GM13977 (cell line): ENCODE results near the gene TK2.
"Not testable (repeated sequence)": the region's sequence is repeated elsewhere in the genome, so short reads cannot be mapped to it uniquely, and the experiment has no call there.

Experiments
- DNase-seq: peaks from one replicate; pipeline ENCODE4 v3.0.0; 2012; ENCODE audit warnings: low spot score
- CTCF ChIP-seq: IDR thresholded peaks from 2 replicates; pipeline ENCODE4 v1.5.1; 2012; ENCODE audit warnings: mild to moderate bottlenecking, control low read depth; ENCODE audit not compliant: insufficient read depth; ENCODE audit errors: extremely low read depth, missing control alignments
- in situ Hi-C: fragments of 300-500 bp; cut with MboI; formaldehyde crosslinking; loops from one replicate; pipeline ENCODE4 v1.12.0; 2022; ENCODE audit warnings: low sequenced_read_pairs, low pct_unique_long_range_greater_than_20kb, mixed read lengths, inconsistent platforms; ENCODE audit not compliant: unreplicated experiment

Gene TK2

DNA sequence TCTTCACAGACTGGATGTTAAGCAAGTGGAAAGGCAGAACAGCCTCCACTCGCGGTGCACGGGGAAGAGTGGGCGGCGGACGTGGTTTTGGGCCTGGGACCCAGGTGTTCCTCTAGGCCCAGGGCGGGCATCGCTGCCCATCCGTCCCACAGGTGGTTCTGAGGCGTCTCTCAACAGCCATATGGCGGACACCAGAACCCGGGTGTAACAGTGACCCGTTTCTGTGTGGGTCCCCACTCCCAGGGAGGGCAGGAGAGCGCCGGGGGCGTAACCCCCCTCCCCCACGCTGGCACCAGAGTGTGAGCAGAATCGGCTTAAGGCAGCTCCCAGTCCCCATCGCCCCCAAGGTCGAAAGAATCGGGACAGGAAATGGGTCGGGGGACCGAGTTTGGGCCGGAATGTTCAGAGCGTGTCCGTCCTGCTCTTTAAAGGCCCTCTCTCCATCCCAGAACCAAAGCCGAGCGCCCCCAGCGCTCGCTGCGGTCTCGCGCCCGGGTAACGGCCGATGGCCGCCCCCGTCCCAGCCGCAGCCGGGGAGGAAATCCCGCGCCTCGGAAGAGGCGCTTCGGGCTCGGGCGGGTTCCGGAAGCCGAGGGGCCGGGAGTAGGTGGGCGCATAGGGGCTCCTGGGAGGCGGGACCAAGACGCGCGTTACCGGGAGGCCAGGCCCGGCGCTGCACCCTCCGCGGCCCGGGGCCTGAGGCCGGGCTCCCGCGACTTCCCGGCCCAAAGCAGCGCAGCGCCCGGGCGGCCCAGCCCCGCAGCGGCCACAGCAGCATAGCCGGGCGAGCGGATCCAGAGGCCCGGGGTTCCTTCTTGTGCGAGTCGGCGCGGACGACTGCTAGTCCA, at the start of gene TK2:
Gene TK2 (minus strand): TSS at position 839 of the 848 bp plus-strand sequence. CDS start 61 bp downstream, at position 778.
- DNase-seq = peak; percentile 84
- in situ Hi-C loops = no loop called here
- TF ChIP-seq CTCF = peak; percentile 28

- TF ChIP-seq CTCF = no peak
- in situ Hi-C loops = loop anchor here (25.0 kb wide), 1 partner anchor 186 kb away; no protein-coding TSS in a partner anchor
- no peak for DNase-seq
These were observed 48.2 kb upstream of the TK2 start for GRCh38 chr16:66598111-66598510.

DNA sequence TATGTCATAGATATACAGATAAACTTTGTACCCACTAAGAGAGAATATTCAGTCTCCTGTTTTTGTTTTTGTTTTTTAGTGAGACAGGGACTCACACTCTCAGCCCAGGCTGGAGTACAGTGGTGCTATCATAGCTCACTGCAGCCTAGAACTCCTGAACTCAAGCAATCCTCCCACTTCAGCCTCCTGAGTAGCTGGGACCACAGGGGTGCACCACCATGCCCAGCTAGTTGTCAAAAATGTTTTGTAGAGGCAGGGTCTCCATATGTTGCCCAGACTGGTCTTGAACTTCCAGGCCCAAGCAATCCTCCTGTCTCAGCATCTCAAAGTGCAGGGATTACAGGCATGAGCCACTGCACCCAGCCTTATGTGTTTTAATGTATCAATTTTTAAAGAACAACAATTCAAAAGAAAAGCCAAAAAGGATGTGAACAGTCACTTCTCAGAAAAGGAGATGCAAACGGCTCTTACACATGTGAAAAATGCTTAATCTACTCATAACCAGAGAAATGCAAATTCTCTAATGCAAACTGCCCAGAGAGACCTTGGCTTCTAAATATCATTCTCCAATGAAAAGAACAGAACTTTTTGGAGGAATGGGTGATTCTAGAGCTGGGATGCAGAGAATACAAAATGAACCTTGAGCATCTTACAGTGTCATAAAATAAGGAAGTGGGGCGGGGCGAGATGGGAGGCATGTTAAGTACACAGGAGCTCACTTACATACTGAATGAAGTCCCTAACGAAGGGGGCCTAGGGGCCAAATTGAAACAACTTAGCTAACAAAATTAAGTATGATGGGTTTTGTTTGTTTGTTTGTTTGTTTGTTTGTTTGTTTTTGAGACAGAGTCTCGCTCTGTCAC, 47.3 kb upstream of the TK2 start:
- TF ChIP-seq CTCF = no peak
- in situ Hi-C loops = loop anchor here (25.0 kb wide), 1 partner anchor 185 kb away; no protein-coding TSS in a partner anchor
- no peak for DNase-seq

DNA sequence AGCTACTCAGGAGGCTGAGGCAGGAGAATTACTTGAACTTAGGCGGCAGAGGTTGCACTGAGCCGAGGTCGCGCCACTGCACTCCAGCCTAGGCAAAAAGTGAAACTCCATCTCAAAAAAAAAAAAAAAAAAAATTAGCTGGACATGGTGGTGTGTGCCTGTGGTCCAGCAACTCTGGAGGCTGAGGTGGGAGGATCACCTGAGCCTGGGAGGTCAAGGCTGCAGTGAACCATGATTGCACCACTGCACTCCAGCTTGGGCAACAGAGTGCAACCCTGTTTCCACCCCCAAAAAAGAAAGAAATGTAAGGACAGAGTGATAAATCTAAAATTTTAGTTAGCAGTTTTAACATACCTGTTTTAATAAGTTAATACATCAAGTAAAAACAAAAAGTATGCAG, 46.6 kb upstream of the TK2 start:
- in situ Hi-C loops = loop anchor here (25.0 kb wide), 1 partner anchor 184 kb away; no protein-coding TSS in a partner anchor

DNA sequence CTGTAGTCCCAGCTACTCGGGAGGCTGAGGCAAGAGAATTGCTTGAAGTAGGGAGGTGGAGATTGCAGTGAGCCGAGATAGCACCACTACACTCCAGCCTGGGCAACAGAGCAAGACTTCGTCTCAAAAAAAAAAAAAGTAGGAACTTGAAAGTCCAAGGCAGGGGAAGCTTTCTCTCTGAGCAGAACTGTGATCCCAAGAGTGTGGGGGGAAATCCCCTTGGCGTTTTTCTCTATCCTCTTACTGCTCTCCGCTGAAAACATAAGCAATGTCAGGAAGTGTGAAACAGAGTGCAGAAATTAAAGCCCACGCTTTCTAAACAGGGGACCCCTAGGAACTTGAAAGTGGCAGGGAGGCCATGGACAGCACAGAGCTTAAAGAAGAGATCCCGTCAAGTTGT, 44.8 kb upstream of the TK2 start:
- no peak for DNase-seq
- in situ Hi-C loops = loop anchor here (25.0 kb wide), 1 partner anchor 182 kb away; no protein-coding TSS in a partner anchor
- no peak for TF ChIP-seq CTCF

More for the DNA sequence above, 46.6 kb upstream of the TK2 start:
- DNase-seq = not testable (repeated sequence)

- TF ChIP-seq CTCF = no peak
- in situ Hi-C loops = loop anchor here (25.0 kb wide), 1 partner anchor 181 kb away; no protein-coding TSS in a partner anchor
- DNase-seq = no peak
These were observed 42.9 kb upstream of the TK2 start for GRCh38 chr16:66592814-66593213.
